Daoy (cell line): Measurements from ENCODE around the gene ATP6V0A1. TPM values are rescaled to one million over a fixed set of nuclear protein-coding genes. Genes with fewer than 3 reads are reported as not detected.

Source experiments
- DNase-seq: peaks from one replicate; pipeline ENCODE4 v3.0.0-alpha.2; 2015; ENCODE audit warnings: low read depth
- total RNA-seq: library from RNA; depleted of rRNA; stranded (reverse); fragments of >200 nt; shearing (Covaris generic); gene quantifications from 2 replicates; pipeline ENCODE4 v1.2.3, GENCODE V29; 2014

Gene ATP6V0A1
- total RNA-seq, 1 experiment from 2014 or later: 12.6 TPM

DNA sequence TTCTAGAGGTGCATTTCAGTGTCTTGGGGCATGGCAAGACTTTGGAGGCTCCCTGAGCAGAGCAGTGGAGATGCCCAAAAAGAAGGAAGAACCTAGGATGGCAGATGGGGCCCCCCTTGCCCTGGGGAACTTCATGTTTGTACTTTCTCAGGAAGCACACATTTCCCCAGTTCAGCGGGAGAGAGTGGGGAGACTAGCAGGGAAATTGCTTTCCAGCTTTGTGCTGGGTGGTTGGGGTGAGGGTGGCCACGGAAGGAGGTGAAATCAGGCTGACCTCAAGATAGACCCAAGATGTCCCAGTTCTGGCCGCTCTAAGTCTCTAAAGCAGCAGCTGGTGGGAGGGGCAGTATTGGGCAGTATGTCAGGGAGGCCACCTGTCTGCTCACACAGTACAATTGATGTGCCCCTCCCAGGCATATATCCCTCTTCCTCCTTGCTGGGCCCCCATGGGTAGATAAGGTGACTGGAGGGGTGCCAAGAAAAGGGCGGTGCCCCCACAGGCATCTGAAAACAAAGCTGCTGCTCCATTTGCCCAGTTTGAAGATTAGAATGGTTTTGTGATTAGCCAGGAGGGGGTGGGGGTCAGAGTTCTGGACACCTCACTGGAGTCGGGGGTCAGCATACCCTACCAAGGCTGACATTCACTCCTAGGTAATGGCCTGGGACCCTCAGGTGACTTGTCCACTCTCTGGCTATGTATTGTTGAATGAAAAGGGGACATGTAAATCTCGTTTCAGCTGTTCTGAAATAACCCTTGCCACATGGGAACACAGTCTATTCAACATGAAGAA, 60.3 kb downstream of the ATP6V0A1 start:
- DNase-seq: peak; percentile 83

DNA sequence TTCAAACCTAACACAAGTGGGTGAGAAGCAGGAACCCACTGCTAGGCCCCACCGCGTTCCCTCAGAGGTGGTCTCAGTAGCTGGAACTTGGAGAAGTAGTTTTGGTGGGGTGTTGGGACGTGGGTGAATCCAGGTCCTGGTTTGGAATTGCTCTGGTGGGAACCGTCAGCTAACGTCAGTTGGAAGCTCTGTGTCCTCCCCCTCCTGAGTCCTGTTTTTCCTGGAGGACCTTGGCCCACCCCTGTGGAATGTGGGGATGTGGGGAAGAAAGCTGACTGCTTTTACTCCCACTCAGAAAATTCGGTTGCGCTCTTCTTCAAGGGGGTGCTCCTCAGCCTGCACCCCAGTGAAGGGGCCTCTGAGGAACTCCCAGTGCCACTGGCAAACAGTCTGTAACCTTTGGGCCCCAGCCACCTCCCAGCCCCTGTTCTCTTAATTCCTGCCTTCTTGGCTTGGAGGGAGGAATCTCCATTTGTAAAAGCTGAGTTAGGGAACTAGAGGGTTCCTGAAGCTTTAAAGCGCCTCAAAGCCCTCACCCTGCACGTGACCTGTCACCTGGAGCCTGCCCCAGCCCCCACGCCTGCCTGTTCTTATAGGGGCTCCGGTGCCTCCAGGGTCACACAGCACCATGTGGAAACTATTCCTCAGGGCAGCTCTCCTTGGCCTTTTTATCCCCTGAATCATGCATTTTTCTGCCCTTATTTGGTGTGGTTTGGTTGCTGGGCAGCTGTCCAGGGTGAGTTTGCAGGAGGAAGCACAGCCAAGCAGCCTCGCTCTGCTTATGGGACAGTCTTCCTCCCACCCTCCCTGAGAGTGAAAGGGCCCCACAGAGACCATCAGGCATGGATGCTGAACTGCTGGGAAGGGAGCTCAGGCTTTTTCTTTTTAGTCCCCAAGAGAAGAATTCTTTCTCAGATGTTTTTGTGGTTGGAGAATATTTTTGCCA, 61.1 kb downstream of the ATP6V0A1 start:
- peak; percentile 96 for DNase-seq

DNA sequence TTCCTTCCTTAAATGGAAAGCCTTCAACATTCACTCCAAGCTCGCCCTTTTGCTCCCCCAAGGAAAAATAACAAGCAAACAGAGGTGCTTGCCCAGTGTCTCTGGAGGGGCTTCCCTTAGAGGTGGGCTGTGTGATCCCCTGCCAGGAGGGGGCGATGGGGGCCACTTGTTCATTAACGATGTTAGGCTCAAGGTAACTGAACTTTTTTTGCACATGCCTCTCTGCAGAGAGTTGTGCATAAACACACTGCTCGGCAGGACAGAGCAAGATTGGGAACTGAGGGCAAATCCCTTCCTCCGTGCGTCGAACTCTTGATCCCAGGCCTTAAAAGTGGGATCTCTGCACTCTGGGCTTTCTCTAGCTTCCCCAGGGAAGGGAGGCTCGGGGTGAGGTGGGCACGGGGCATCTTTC, 61.9 kb downstream of the ATP6V0A1 start:
- no peak for DNase-seq

DNA sequence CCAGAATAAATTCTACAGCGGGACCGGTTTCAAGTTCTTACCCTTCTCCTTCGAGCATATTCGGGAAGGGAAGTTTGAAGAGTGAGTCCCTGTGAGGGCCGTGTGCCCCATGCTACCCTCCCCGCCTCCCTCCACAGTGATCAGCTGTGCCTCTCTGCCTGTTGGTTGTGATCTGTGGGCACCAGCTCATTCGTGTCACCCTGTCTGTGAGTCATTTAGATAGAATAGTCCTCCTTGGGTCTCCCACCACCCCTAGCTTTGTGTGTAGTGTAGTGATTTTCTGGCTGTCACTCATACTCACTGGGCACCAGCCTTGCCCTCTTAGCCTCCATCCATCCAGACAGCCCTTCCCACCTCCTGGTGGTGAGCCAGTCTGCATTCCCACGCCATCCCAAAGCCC, 62.4 kb downstream of the ATP6V0A1 start:
- peak; percentile 35 for DNase-seq

DNA sequence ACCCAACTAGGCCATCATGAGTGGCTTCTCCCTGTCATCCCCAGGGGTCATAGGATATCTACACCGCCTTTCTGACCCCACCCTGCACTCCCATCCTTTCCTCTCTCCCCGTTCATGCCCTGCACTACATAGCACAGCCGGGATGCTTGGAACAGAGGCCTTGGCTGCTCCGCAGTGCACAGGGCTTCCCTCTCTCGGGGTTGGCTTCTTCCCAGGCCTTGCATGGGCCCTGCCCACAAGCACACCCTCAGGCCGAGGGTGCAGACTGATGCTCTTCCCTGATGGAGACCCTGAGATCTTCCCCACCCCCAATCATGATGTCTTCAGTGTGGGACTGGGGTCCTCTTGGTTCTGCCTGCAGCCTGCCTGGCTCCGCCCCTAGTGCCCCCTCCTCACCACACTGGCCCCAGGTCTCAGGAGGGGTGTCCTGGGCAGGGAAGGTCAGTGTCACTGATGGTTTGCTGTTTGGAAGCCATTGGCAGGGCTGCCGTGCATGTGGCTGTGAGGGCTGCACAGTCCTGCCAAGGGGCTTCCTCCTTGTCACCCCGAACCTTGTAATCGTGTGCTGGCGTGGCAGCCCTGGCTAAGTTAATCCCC, 63.1 kb downstream of the ATP6V0A1 start:
- DNase-seq: no peak

DNA sequence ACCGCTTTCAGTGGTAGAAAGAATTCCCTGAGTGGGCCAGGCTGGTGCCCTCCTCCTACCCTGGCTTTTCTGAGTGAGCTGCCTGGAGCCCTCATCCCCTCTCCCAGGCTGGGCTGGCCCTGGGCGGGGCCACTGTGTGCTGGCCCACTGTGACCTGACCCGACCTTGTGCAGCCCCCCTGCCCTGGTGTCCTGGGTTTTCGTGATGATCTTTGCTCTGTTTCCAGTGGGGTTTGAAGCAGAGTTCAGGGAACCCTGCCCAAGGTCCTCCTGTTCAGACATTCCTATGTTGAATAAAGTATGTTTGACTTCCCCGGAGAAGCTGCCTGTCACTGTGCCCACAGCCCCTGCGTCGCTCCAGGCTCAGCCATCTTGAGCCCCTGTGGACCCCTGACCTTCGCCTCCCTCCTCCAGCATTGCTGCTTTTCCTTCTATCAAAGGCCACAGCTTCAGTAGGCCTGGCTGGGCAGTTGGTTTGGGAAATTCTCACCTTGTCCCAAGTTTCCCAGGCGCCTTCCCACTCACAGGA, 63.6 kb downstream of the ATP6V0A1 start:
- DNase-seq: no peak

DNA sequence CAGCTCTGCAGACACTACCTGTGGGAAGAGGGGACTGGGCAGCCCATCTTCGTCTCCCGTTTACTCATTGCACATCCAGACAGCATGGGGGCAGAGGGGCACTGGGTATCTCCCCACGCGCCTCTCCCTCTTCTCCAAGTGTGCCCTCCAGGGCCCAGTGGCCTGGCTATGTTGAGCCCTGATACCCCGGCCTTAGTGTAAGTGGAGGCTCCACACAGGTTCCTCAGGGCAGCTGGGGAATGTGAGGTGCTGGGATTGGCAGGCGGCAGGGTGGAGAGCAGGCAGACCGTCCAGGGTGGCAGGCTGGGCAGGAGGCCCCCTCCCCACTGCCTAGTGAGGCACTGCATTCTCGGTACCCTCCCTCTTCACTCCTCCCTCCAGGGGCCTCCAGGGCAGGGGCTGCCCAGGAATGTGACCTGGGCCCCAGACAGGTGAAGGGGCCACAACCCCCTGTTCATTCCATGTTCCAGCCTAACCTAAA, 64.2 kb downstream of the ATP6V0A1 start:
- no peak for DNase-seq

DNA sequence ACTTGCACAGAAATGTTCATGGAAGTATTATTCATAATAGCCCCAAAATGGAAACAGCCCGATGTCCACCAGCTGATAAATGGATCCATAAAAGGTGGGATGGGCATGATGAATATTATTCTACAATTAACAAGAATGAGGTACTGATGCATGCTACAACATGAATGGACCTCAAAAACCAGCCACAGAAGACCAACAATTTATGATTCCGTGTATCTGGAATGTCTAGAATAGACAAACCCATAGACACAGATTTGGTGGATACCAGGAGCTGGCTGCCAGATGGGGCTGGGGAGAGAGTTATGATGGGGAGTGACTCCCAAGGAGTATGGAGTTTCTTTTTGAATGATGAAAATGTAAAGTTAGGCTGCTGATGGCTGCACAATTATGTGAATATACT, 66.5 kb downstream of the ATP6V0A1 start:
- DNase-seq: no peak

DNA sequence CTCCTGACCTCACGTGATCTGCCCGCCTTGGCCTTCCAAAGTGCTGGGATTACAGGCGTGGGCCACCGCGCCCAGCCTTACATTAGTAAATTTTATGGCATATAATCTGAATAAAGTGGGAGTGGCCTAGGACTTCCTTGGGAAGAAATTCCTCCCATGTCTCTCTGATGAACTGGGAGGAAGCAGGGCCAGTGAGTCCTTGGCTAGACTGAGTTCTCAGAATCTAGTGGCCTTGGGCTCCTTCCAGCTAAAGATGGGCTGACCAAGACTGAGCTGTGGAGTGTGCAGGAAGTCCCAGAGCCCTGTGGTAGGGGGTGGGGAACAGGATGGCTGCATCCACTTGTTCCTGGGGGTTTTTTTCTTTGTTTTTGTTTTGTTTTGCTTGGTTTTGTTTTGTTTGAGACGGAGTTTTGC, 67.4 kb downstream of the ATP6V0A1 start:
- DNase-seq: no peak

DNA sequence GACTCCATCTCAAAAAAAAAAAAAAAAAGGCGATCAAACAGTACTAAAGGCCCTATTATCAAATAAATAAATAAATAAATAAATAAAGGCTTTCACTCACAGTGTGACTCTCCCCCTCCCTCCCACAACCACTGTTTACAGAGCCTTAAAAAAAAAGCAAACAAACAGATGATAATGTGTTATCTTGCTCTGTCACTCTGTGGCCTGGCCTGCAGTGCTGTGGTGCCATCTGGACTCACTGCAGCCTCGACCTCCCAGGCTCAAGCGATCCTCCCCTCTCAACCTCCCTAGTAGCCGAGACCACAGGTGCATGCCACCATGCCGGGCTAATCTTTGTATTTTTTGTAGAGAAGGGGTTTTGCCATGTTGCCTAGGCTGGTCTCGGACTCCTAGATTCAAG, 69.3 kb downstream of the ATP6V0A1 start:
- no peak for DNase-seq

DNA sequence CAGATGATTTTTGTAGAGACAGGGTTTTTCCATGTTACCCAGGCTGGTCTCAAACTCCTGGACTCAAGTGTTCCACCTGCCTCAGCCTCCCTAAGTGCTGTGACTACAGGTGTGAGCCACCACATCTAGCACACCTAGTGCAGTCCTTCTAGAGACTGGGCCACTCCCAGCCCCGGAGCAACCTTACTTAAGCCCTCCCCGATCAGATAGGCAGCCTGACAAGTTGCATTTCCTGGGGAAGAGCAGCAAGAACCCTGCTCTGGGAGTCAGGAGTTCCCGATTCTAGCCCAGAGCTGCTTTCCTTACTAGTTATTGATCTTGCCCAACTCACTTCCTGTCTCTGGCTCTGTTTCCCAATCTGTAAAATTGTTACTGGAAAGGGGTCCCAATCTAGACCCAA, 70.4 kb downstream of the ATP6V0A1 start:
- no peak for DNase-seq

DNA sequence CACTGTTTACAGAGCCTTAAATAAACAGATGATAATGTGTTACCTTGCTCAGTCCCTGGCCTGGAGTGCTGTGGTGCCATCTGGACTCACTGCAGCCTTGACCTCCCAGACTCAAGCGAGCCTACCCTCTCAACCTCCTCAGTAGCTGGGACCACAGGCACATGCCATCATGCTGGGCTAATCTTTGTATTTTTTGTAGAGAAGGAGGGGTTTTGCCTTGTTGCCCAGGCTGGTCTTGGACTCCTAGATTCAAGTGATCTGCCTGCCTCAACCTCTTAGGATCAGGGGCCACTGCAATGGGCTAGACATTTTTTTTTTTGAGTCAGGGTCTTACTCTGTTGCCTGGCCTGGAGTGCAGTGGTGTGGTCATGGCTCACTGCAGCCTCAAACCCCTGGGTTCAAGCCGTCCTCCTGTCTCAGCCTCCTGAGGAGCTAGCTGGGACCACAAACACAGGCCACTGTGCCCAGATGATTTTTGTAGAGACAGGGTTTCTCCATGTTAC, 72.3 kb downstream of the ATP6V0A1 start:
- DNase-seq: no peak

DNA sequence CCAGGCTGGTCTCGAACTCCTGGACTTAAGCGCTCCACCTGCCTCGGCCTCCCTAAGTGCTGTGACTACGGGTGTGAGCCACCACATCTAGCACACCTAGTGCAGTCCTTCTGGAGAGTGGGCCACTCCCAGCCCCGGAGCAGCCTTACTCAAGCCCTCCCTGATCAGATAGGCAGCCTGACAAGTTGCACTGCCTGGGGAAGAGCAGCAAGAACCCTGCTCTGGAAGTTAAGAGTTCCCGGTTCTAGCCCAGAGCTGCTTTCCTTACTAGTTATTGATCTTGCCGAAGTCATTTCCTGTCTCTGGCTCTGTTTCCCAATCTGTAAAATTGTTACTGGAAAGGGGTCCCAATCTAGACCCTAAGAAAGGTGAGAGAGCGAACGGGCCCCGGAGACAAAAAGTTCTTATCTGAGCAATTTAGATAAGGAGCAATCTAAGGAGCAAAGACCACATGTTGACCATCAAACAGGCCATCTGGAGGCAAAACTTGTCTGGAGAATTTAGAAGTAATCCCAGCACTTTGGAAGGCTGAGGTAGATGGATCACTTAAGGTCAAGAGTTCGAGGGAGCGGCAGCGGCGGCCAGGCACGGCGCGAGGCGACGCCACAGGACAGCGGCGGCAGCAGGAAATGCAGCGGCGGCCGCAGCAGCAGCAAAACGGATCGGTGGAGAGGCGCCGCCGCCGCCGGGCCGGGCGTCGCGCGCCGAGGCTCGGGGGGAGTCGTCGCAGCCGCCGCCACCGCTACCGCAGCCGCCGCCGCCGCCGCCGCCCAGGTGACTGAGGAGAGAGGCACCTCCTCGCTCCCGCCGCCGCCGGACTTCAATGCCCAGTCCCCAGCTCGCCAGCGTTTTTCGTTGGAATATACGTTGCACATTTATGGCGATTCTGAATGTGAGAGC, 73.0 kb downstream of the ATP6V0A1 start:
- DNase-seq: peak; percentile 61

DNA sequence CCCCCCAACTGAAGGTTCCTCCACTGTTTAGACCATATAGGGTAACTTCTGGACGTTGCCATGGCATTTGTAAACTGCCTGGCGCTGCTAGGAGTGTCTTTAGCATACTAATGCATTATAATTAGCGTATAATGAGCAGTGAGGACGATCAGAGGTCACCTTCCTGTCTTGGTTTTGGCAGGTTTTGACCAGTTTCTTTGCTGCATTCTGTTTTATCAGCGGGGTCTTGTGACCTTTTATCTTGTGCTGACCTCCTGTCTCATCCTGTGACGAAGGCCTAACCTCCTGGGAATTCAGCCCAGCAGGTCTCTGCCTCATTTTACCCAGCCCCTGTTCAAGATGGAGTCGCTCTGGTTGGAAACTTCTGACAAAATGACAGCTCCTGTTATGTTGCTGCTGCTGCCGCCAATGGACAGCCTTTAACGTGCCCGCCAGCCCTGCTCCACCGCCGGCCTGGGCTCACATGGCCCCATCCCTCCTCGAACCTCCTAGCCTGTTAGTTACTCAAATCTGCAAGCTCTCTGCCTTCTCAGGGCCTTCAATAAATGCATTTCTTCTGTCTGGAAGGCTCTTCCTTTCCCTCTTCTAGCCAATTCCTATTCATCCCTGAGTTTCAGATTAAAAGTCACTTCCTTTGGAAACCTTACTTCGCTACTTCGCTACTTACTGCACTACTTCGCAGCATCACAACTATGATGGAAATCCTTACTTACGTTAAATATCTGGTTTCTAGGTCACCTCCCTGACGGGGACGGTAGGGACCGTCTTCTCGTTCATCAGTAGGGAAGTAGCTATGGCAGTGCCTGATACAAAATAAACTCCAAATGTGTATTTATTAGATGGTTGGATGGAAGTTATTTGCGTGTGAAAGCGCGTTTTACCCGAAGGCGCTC, 76.7 kb downstream of the ATP6V0A1 start:
- no peak for DNase-seq

DNA sequence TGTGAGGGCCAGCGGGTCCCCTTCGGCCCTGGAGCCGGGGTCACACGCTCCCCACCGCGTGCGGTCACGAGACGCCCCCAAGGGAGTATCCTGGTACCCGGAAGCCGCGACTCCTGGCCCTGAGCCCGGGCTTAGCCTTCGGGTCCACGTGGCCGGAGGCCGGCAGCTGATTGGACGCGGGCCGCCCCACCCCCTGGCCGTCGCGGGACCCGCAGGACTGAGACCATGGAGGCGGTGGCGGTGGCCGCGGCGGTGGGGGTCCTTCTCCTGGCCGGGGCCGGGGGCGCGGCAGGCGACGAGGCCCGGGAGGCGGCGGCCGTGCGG, 77.3 kb downstream of the ATP6V0A1 start, which contains the start of gene NAGLU:
Gene NAGLU, plus strand, starts transcription at position 194 of the 324 bp plus-strand sequence. Its CDS starts 32 bp downstream, at position 226.
- DNase-seq: peak; percentile 89

DNA sequence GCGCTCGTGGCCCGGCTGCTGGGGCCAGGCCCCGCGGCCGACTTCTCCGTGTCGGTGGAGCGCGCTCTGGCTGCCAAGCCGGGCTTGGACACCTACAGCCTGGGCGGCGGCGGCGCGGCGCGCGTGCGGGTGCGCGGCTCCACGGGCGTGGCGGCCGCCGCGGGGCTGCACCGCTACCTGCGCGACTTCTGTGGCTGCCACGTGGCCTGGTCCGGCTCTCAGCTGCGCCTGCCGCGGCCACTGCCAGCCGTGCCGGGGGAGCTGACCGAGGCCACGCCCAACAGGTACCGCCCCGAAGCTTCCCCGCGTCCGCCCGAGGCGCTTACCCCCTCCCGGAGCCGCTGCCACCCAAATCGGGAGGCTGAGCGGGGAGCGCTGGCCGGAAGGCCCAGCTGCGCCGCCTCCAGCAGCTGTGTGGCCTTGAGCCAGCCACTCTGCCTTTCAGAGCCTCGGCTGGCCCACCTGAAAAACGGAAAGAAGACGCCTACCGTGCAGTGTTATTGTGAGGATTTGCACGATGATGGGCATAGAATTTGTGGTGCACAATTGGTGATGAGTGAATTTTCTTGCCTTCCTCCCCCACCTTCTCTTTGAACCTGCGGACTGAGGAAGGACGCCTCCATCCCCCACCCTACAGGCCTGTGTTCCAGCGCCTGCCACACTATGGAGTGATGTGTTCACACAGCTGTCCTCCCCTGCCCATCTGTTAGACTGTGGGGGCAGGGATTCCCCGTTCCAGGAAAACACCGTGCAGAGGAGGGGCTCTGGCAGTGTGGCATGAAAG, 77.9 kb downstream of the ATP6V0A1 start:
- DNase-seq: peak; percentile 83

DNA sequence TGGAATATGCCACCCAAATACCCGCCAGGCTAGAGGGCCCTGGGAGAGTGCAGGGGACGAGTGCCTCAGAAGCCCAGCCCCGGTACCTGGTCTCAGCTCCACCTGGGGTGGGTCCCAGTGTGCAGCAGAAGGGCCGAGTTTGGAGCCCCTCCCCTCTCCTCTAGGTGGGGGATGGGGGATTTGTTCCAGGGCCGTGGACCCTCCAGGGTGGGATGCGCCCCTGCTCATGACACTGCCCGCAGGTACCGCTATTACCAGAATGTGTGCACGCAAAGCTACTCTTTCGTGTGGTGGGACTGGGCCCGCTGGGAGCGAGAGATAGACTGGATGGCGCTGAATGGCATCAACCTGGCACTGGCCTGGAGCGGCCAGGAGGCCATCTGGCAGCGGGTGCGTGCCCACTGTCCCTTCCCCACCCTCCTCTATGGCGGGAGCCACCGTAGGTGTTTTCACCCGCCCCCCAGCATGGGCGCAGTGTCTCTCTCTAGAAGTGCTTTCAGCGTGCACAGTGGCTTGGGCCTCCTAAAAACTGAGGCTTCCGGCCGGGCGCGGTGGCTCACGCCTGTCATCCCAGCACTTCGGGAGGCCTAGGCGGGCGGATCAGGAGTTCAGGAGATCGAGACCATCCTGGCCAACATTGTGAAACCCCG, 78.6 kb downstream of the ATP6V0A1 start:
- no peak for DNase-seq

DNA sequence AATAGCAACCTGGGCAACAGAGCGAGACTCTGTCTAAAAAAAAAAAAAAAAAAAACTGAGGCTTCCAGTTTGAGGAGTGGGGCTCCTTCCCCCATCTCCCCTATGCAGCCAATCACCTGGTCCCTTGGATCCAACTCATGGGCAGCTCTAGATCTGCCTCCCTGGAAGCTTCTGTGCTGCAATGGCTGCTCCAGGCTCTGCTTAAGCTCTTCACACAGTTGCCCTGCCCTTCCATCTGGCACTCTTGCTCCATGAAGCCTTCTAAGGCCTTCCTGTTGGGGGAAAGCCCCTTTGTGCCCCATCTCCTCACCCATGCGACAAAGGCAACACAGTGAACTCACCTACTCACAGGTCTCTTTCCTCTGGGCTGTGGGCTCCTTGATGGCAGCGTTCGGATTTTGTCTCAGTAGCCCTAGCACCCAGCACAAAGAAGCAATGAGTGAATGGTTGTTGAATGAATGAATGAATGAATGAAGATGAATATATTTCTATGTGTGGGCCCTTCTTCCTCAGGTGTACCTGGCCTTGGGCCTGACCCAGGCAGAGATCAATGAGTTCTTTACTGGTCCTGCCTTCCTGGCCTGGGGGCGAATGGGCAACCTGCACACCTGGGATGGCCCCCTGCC, 79.3 kb downstream of the ATP6V0A1 start:
- DNase-seq: no peak
